ENCODE data around the gene RNF4.

- TF ChIP-seq TAF1 (IDR thresholded peaks at IDR 0.05; ENCODE audit: low read depth, low read length) (no peak), POLR2A (IDR thresholded peaks at IDR 0.05; ENCODE audit: low read depth, low read length) (no peak), POLR2AphosphoS5 (IDR thresholded peaks at IDR 0.05; ENCODE audit: low read depth, low read length) (no peak)
Measured at GRCh38 chr4:2482192-2482591, 13.3 kb downstream of the RNF4 start.

Data from GM12891 (cell line).